ENCODE measurements around the gene TAS1R3. TPM values are rescaled to one million over a fixed set of nuclear protein-coding genes. Genes with fewer than 3 reads are reported as not detected.

TAS1R3 gene
- total and polyA plus RNA-seq, 2 of the 4 experiments (the other 2 are of a cell fraction) = under 0.01 to 0.05 TPM

- H3K9me3 ChIP-seq (ENCODE audit: control insufficient read depth, insufficient read depth, low read length) = no peaks in the 10 kb centered on the region
- no peak overlapping the region for H3K4me3 ChIP-seq (ENCODE audit: insufficient read depth, low read depth, low read length)
- WGBS, 2 experiments (ENCODE audit: extremely low coverage in 2 of 2, insufficient read length in 1 of 2) = 53% methylated on average over 9 of the region's 23 CpGs; no CpG with 5 or more reads in 1 of the 2 experiments
- H3K27me3 ChIP-seq (ENCODE audit: control insufficient read depth, insufficient read depth, low read length) = no peaks in the 10 kb centered on the region
- no peak overlapping the region for H2BK120ac ChIP-seq (ENCODE audit: low read depth, low read length)
- H3K23ac ChIP-seq (ENCODE audit: low read depth, low read length) = no peak overlapping the region
- POLR2A ChIA-PET (ENCODE audit: unreplicated experiment) = no interaction called here
- no peak overlapping the region for H2BK15ac ChIP-seq (ENCODE audit: low read depth, low read length)
- H4K8ac ChIP-seq (ENCODE audit: low read depth in 2 of 2, low read length in 2 of 2) = no peak overlapping the region; a peak in 1 of 4 replicates
- CTCF ChIA-PET = no interaction called here
- no peak overlapping the region for H3K4me2 ChIP-seq (ENCODE audit: low read depth, low read length)
- DNase-seq (peak; percentile 31), ATAC-seq (ENCODE audit: low read depth) (no peak)
- no peak overlapping the region for H2BK5ac ChIP-seq (ENCODE audit: low read depth, low read length, poor library complexity, severe bottlenecking)
- H3K27ac ChIP-seq (ENCODE audit: insufficient read depth, low read length) = no peak overlapping the region; the same call in 1 of the 2 replicates
- H4K91ac ChIP-seq (ENCODE audit: insufficient read depth, low read depth, low read length) = no peak overlapping the region
- H4K20me1 ChIP-seq (ENCODE audit: insufficient read depth, low read length) = peaks cover 73% of the 10 kb centered on the region
- H2BK20ac ChIP-seq (ENCODE audit: low read depth, low read length) = no peak overlapping the region
- H2AK9ac ChIP-seq (replicated peaks; ENCODE audit: low read depth, low read length, poor library complexity) = no peak overlapping the region
- H3K14ac ChIP-seq (replicated peaks; ENCODE audit: low read depth, low read length) = no peak overlapping the region
- H3K4ac ChIP-seq (ENCODE audit: low read depth, low read length) = no peak overlapping the region
- BruUV-seq (replicated peaks) = no TSS peak
- H3K4me1 ChIP-seq (ENCODE audit: control insufficient read depth, insufficient read depth, low read length) = peaks cover 16% of the 10 kb centered on the region; the same call in 1 of the 2 replicates
- intact Hi-C loops (cut with micrococcal nuclease) (no loop called here), in situ Hi-C loops (cut with MboI; ENCODE audit: low sequenced_read_pairs) (no loop called here), dilution Hi-C loops (cut with HindIII; ENCODE audit: low sequenced_read_pairs, unreplicated experiment) (no loop called here)
- no peak overlapping the region for H3K18ac ChIP-seq (ENCODE audit: low read depth, low read length)
- H3K56ac ChIP-seq (ENCODE audit: extremely low read depth, insufficient read depth, low read length) = no peak overlapping the region
- peaks cover 4% of the 10 kb centered on the region for H3K9me1 ChIP-seq (ENCODE audit: insufficient read depth, low read length)
- H3K79me1 ChIP-seq (ENCODE audit: low read depth in 1 of 2, low read length in 2 of 2) = peaks cover 10 to 75% of the 10 kb centered on the region in 2 experiments
- H2AFZ ChIP-seq (replicated peaks; ENCODE audit: low read length, poor library complexity) = no peak overlapping the region
- no peak overlapping the region for H4K5ac ChIP-seq (ENCODE audit: low read depth, low read length)
- H3K36me3 ChIP-seq (ENCODE audit: control insufficient read depth, insufficient read depth, low read length) = peaks cover 27% of the 10 kb centered on the region
- no peak overlapping the region for H2AK5ac ChIP-seq (ENCODE audit: low read depth, low read length)
- H3K9ac ChIP-seq (ENCODE audit: low read depth, low read length) = no peak overlapping the region
- TF ChIP-seq BHLHE40 (IDR thresholded peaks at IDR 0.05; ENCODE audit: low read depth, low read length) = no peak
- no peak for TF ChIP-seq POLR2A (IDR thresholded peaks at IDR 0.05; ENCODE audit: low read depth, low read length)
- TF ChIP-seq SMC3 (IDR thresholded peaks at IDR 0.05; ENCODE audit: low read depth, low read length) = no peak
- no peak for TF ChIP-seq MAZ (IDR thresholded peaks at IDR 0.05; ENCODE audit: borderline replicate concordance, low read depth, low read length)
- no peak for TF ChIP-seq RAD21 (IDR thresholded peaks at IDR 0.05; ENCODE audit: low read length)
- no peak for TF ChIP-seq CEBPB (IDR thresholded peaks at IDR 0.05; ENCODE audit: low read depth, low read length)
- no peak for TF ChIP-seq MXI1 (IDR thresholded peaks at IDR 0.05; ENCODE audit: borderline replicate concordance, low read depth, low read length)
- TF ChIP-seq RFX5 (IDR thresholded peaks at IDR 0.05; ENCODE audit: low read depth, low read length) = no peak
- no peak for TF ChIP-seq MAFK (IDR thresholded peaks at IDR 0.05; ENCODE audit: low read depth, low read length)
- TF ChIP-seq NFE2L2 (IDR thresholded peaks at IDR 0.05; ENCODE audit: low read depth, low read length) = no peak
- TF ChIP-seq RCOR1 (IDR thresholded peaks at IDR 0.05; ENCODE audit: insufficient replicate concordance, low read length) = no peak
- no peak for TF ChIP-seq CHD1 (IDR thresholded peaks at IDR 0.05; ENCODE audit: low read depth, low read length)
- no peak for TF ChIP-seq CTCF (conservative IDR thresholded peaks at IDR 0.05; ENCODE audit: low read depth, low read length)
- TF ChIP-seq ELK1 (IDR thresholded peaks at IDR 0.05; ENCODE audit: borderline replicate concordance, low read depth, low read length) = no peak
- no peak for TF ChIP-seq USF2 (IDR thresholded peaks at IDR 0.05; ENCODE audit: low read depth, low read length)
These were observed 10.2 kb upstream of the TAS1R3 start for GRCh38 chr1:1320666-1321448.
